ENCODE results near the gene VPS25.

VPS25 gene

DNA sequence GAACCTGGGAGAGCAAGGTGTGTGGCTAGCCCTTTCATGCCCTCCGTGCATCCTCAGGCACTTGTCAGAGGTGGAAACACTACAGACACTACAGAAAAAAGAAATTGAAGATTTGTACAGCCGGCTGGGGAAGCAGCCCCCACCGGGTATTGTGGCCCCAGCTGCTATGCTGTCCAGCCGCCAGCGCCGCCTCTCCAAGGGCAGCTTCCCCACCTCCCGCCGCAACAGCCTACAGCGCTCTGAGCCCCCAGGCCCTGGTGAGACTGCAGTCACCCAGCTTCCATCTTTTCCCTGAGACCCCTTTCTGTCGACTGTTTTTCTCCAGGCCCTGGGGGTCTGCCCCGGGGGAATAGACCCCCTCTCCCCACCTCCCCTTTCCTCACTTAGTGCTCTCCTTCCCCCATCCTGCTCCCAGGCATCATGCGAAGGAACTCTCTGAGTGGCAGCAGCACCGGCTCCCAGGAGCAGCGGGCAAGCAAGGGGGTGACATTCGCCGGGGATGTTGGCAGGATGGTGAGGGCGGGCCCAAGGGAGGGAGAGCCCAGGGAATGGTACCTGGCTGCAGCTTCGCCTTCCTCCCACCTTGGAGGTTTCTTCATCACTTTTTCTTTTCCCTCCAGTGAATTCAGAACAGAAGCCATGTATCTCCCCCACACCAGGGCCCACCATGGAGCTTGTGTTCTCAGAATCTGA is 23.0 kb downstream of the VPS25 start:
- DNase-seq = no peak

DNA sequence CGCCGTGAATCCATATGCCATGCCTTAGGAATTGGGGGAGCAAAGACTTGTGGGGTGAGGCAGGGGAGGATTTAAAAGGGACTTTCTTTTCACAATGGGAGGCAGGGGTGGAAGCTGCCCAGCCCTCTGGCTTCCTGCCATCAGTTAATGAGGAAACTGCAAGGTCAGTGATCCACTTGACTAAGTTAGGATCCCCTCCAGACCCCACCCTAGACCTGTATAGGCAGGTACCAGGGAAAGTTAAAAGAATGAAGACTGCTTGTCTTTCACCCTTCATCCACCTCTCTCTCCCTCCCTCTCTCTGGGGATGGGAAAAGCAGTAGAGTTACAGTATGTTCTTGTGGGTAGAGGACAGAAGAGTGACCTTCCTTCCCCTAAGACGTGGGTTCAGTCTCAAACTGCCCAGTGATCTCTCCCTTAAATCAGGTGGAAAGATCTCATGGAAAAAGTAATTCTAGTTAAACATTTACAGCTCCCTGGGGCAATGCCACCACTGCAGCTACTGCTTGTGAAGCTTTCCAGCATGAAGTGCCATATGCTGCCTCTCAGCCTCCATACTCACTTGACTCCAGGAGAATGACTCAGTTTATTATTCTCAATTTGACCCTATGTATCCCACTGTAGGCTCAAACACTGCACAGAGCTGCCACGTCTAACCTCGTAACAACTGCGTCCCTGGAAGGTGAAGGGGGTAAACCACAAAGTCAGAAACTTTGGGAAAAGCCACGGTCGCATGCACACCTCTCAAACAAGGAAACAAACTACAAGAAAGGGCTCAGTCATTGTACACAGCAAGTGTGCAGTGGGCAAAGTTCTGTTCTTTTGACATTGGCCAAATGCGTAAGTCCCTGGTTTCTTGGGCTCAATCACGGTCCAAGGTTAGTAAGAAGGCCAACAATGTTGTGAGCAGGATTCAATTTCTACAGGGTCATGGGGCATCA is 24.1 kb downstream of the VPS25 start:
- DNase-seq = no peak

DNA sequence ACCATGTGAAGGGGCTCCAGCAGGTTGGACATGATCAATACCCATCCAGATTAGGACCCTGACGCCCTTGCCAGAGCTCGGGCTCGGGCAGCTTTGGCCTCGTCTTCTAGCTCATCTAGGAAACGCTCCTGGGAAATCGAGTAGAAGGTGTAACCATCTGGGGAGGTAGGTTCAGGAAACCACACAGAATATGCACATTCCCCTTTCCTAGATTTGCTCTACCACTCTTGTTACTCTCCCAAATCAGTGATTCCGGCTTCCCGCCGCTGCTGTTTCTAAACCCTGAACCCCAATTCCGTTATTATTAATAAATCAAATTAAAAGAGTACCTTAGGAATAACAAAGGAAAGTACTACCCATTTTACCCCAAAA is 24.7 kb downstream of the VPS25 start:
- no peak for DNase-seq

DNA sequence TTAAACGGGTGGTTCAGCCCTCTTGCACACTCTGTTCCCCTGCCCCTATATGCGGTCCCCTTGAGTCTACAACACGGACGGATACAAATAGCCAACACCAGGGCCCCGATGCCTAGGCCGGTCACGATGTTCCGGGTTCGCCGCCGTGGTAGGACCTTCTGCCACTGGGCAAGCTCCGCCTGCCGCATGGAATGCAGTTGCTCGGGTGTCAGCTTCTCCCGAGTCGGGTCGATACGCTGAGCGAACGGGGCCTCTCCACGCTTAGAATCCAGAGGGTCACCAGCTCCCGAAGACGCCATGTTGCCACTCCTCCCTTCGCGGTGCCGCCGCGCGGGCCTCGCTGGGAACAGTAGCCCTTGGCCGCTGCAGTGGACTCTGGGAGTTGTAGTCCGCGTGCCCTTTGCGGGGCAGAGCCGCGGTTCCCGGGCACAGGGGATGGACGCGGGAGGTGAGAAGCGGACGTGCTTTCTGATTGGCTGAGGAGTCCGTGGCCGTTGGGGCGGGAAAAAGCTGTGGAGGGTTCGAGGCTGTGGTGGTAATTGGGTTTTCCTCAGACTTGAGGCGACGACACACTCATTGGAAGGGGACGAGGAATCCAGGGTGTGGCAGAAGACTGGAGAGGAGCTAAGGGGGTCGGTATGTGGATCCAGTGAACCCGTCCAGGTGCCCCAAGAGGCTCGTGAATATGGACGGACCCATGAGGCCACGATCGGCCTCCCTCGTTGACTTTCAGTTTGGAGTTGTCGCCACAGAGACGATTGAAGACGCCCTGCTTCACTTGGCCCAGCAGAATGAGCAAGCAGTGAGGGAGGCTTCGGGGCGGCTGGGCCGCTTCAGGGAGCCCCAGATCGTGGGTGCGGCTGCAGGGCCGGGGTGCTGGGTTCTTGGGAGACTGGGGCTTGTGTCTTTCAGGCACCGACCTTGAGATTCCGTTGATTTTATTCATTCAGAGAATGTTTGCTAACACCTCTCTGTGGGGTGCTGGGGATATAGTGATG is 25.4 kb downstream of the VPS25 start, which contains the start of the genes CNTD1 and COA3:
CNTD1 (plus strand) TSS at position 479 of the 998 bp plus-strand sequence; CDS start at position 686, 207 bp downstream.
COA3 (minus strand) TSS at position 322 of the 998 bp plus-strand sequence; CDS start at position 299, 23 bp downstream.
- DNase-seq = peak; percentile 90

DNA sequence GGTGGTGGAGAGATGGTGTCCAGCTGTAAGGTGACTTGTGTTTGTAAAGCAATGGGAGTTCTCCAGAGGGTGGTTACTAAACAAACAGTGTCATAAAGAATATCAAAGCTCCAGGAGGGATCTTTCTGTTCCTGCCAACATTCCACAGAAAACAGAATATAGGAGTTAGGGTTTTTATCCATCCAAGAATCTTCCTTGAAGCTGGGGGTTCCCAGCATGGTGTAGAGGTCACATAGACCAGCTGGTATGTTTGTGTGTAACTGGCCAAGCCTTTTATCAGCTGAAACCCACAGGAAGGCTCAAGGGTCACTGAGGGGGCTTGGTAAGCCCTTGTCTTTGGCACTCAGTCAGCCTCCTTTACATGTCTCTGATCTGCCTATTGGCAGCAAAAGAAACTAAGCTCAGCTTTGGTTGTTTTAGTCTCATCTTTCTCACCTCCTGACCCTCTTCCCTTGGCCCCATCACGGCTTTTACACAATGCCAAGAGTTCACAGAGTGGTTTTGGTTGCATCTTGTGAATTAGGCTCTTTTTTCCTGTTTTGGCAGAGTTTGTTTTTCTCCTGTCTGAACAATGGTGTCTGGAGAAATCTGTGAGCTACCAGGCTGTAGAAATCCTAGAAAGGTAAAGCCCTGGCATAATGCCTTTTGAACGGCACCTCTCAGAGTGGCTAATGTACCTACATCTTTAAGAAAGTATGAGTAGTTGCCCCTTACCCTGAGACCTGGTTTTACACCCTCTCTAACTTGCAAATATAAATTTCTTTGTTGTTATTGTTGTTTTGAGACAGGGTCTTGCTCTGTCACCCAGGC is 30.0 kb downstream of the VPS25 start:
- no peak for DNase-seq

DNA sequence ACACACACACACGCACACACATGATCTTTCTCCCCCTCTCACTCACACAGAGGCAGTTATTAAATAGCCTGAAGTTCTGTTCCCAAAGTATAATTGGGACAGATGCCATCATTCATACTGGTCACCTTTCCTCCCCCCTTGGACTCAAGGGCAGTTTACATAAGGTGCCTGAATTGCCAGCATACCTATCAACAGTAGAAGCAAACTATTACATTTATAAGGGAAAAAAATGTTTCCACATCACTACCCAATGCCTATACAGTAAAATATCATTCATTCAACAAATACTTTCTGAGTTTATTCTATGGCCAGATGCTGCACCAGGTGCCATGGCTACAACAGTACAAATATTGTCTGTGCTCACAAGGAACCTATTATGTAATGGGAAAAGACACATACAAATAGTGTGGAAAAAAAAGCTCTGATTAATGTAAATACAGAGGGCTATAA is 31.7 kb downstream of the VPS25 start:
- DNase-seq = no peak

DNA sequence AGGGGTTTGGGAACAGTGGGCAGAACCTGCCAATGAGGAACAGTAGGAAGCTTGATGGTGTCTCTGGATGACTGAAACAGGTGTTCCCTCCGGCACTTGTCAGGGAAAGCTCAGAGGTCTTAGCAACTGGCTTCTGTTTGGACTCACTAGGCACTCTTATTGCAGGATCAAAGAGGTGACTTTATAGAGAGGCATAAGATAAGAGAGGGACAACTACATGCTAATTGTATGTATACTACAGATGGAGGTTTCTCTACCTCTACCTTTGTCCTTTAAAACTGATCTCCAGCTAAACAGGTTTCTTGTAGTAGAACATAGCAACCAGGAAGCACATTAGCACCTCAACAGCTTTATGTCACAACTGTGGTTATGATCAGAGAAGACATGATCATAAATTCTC is 33.0 kb downstream of the VPS25 start:
- no peak for DNase-seq

DNA sequence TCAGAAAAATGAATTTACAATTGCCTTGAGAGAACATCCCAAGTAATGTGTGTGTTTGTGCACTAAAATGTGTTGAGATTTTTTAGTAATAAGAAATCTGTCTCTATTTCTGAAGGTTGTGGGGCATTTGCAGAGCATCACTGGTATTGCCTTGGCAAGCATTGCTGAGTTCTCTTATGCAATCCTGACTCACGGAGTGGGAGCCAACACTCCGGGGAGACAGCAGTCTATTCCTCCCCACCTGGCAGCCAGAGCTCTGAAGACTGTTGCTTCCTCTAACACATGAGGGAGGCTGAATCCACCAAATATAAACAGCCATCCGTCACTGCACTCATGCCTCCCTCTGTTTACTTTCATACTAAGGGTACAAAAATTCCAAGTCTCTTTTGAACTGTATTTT is 36.0 kb downstream of the VPS25 start:
- no peak for DNase-seq

DNA sequence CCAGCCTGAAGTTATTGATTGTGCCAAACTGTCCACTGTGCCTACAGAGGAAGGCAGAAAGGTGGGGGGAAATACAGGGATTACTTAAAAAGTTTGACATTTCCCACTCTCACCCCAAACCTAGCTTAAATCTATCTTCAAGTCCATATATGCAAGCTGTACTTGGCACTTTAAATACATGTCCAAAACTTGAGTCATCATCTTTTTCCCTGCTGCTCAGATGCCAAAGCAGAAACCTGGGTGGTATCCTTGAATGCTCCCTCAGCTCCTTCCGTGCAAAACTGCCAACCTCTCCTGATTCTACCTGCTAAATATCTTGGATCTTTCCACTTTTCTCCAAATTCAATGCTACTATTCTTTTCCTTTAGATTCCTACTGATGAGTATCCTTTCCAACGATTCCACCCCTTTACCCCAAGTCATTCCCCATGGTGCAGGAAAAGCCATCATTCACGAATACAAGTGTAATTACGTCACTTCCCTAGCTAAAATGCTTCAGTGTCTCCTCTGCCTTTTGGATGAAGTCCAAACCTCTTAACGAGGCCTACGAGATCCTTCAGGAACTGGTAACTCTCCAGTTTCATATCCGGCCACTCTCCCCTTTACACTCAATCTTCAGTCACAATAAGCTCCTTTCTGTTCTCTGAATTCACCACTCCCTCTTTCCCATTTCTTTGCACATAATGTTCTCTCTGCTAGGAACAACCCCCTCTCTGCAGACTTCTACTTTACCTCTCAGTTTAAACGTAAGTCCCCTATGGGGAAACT is 41.6 kb downstream of the VPS25 start:
- no peak for DNase-seq

DNA sequence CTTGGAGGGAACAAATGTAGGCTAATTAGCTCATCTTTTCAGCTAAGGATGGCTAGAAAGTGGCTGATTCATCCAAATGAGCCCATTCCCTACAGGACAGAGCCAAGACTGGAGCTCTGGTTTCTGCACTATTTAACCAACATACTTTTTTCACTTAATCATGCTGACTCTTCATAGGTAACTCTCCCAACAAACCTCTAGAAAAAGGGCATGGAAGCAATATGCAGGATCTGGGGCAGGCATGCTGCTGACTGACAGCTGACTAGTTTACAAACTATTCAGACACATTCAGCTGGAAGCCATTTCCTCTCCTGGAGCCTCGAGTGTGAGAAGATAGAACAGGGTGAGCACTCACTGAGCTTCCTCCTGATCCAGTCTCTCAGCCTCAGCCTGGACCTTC is 44.6 kb downstream of the VPS25 start:
- no peak for DNase-seq

DNA sequence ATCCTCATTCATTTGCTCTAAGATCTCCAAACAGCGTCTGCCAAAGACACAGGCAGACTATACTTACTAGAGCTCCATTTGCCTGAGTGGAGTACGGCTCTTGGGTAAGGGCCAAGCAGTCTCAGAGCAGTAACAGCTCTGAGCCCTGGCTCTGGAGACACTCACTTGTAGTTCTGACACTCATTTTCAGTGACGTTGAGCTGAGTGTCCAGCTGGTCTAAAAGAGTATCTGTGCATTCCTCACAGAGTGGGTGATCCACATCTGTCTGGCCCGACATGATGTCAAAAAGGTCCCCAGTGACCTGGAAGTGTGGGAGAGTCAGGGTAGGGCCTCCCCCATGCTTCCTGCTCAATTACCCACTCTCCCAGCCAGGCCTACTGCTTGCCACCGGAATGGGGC is 45.1 kb downstream of the VPS25 start:
- no peak for DNase-seq

DNA sequence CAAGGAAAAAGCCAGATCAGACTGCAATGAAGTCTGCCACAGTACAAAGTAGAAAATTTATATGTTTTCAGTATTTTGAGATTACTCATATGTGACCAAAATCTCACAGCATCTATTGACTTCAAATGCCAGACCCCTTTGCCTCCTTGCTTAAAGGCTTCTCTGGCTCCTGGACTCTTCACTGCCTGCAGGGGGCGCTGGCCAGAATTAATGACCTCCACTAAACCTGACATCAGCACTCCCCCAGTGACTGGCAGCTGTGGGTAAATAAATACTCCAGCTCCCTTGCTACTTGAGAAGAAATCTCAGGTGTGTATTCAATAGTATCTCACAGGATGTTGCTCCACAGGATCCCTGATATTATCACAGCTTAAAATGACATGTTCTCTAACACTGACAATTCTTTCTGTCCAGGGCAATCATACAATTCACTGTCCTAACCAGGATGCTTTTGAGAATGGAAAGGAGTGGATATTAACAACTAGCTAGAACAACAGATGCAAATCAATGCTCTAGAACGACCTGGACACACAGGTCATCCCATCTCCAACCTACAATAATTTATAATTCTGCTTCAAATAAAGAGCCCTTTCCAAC is 46.8 kb downstream of the VPS25 start:
- DNase-seq = no peak

DNA sequence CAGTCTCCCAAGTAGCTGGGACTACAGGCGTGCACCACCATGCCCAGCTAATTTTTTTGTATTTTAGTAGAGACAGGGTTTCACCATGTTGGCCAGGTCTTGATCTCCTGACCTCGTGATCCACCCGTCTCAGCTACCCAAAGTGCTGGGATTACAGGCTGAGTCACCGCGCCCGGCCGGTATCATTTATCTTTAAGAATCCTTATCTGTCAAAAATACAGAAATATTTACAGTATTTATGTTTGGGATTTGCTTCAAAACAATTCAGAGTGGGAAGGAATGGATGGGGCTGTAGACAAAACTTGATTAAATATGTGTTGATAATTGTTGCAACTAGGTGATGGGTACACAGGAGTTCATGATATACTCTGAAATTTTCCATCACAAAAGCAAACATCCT is 47.9 kb downstream of the VPS25 start:
- DNase-seq = no peak

DNA sequence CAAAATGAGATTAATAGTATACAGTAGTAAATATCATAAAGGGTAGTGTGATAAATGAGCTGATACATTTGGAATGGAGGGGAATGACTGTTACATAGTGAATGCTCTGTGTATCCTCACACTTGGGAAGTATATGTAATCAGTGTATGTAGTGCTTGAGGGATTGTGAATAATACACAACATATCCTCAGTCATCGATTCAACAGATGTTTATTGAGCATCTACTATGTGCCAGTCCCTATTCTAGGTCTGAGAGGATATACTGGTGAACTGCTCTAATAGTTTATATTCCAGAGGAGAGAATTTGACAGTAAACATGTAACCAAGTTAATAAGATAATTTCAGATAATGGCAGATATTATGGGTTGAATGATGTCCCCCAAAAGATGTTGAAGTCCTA is 54.2 kb downstream of the VPS25 start:
- DNase-seq = no peak
